AG08395 (cell line): ENCODE measurements around the gene FREM1.

Experiments used
- DNase-seq: peaks from one replicate; pipeline ENCODE4 v3.0.0; 2012; ENCODE audit warnings: mixed read lengths, low spot score

The FREM1 gene

DNA sequence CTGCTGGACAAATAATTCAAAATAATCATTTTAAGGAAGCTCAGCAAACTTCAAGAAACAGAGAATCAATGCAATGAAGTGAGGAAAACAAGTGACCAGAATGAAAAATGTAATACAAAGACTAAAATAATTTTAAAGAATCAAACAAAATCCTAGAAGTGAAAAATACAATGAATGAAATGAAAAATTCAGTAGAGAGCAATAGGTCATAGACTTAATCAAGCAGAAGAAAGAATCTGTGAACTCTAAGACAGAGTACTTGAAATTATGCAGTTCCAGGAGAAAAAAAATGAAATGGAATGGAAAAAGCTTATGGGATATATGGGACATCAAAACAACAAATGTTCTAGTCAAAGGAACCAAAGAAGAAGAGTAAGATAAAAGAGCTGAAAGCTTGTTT lies 205.1 kb downstream of the FREM1 start:
- no peak for DNase-seq

DNA sequence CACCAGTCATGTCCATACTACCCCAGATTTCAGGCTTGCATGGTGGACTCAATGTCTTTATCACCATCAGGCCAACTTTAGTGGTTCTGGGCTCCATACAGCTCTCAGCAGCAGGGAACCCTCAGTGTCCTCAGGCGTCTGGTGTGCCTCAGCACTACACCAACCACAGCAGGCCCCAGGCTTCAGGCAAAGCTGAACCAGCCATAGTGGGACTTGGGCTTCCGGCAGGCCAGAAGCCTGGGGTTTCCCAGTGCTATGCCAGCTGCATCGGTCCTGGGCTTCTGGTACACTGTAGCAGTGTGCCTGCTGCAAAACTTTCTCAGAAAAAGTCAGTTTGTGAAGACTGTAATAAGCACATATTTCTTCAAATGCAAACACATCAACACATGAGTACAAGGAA lies 205.9 kb downstream of the FREM1 start:
- no peak for DNase-seq

DNA sequence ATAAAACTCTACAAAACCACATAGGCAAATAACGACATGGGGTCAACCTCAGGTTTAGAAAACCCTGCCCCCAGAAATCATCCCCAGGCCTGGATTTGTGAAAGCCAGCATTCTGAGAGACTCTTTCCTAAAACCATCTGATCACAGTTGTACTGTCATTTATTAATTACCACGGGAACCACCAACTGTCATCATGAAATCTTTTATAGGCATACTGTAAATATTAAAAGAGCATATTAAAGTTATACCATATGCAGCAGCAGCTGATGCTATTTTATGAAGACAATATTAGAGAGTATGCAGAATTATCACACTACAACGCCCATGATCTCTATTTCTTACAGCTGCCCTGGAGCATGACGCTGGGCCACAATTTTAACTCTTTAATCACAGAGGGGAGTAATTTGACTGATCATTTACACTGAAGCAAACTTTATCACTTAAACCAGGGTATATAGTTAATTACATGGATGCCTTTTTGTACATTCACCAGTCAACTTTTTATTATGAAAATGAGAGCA lies 208.0 kb downstream of the FREM1 start:
- DNase-seq = no peak

DNA sequence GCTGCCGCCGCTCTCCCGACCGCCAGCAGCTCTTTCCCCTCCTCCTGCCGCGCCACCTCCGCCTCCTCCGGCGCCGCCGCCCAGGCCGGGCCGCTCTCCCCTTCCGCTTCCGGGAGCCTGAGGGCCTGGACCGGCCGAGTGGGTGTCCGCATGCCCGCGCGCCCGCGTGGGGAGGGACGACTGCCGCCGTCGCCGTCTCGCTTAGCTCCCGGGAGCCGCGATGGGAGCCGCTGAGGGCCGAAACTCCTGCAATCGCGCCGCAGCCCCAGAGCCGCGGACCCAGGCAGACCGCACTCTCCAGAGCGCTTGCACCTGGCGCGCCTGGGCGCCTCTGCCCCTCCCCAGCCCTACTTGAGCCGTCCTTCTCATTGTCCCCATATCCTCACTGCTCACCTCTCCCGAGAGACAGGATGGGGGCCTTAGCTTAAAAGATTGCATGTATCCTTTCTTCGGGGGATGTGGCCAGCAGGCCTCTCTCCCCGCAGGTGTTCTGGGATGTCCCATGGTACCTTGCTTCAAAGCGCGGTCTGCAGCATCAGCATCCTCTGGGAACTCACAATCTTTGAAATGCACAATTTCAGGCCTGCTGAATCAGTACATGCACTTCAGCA lies 216.9 kb downstream of the FREM1 start, which contains the start of gene ZDHHC21:
Gene ZDHHC21 (minus strand): TSS at position 182 of the 611 bp plus-strand sequence. CDS start 19,092 bp downstream, outside the sequence.
- peak; percentile 77 for DNase-seq

DNA sequence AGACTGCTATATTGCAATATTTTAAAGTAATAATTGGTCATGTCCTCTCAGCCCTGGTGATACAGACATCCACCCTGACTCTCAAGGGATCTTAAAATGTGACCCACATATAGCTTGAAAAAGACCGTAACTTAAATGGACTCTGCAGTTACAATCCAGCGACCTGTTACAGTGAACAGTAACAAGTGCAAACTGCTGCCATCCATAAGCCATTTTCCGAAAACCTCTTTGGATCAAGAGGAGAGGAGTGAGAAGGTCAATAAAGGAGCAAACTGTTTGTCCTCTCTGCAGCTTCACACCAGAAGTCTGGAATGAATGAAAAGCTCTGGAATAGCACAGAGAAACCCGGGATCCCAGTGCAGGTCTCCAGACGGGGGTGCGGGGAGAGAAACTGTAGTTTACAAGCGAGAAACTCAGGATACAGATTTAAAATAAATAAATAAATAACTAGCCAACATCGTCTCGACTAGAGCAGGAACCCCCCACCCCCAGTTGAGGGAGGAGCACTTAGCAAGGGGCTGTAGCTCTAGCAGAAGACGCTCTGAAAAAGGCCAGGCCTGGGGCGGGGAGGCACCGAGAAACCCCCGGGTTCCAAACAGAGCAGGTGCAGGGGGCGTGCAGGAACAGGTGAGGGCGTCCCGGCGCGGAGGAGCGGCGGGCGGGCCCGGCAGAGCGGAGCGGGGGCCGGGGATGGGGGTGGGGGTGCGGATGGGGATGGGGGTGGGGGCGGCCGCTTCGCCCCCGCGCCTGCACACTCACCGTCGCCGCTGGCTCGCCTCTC lies 217.6 kb downstream of the FREM1 start:
- peak; percentile 22 for DNase-seq

DNA sequence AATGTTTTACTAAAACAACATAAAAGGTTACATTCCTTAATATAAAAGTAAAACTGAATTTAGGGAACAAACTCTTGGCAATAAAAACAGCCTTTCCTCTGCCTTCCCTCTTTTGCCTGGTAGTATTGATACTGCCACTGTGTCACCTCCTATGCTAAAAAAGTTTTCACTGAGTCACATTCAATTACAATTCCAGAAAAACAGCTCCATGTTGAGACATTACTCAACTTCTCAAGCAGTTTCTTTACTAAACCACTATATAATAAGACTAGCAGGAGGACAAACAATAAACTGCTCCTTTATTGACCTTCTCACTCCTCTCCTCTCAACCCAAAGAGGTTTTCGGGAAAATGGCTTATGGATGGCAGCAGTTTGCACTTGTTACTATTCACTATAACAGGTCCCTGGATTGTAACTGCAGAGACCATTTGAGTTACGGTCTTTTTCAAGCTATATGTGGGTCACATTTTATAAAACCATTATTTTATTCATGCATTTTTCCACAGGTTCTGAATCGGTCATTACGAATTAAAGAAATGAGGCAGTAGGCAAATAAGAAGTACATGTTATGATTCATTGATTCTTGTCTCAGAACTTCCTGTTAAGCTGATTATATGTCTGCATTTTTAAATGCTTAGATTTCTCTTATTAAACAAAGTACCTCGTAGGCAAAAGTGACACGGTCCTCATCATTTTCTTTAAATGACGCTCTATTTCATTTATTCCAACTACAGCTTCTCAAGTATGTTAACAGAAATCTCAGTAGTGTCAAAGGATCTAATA lies 219.1 kb downstream of the FREM1 start:
- no peak for DNase-seq

DNA sequence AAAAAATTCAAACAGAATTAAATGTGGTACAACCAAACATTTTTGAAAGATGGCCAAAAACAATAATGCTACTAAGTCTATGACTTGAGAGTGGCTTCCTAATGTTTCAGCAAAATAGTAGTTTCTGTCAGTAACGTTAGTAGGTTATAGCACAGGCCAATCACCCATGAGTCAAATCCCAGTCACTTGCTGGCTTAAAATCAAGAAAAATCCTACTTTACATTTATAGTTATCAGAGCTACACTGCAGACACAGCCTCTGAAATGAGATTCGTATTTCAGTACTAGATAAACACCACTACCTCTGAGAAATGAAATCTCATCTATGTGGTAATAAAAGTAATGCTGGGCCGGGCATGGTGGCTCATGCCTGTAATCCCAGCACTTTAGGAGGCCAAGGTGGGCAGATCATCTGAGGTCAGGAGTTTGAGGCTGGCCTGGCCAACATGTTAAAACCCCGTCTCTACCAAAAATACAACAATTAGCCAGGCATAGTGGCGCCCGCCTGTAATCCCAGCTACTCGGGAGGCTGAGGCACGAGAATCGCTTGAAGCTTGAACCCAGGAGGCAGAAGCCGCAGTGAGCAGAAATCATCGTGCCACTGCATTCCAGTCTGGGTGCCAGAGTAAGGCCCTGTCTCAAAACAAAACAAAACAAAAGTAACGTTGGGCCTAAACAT lies 223.0 kb downstream of the FREM1 start:
- DNase-seq = peak; percentile 49

DNA sequence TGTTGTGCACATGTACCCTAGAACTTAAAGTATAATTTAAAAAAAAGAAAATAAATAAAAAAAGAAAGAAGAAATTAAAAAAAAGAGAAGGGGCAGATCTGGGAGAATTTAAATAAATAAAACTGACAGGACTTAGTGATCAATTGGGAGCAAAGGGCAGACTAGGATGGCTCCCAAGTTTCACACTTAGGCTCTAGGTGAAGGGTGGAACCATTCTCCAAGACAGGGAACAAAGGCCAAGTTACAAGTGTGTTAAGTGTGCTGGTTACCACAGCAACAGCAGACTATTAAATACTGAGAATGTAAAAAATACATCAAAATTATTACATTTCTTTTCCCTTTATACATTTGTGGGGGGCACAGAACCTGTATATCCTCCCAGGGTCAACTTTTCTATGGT lies 224.1 kb downstream of the FREM1 start:
- no peak for DNase-seq
